K562 (cell line): ENCODE results near the gene DGCR6L. TPM values are rescaled to one million over a fixed set of nuclear protein-coding genes. Genes with fewer than 3 reads are reported as not detected.

Experiments used
- ATAC-seq: fragments of 200-7000 bp; cut with Tn5 transposase; 3 replicates; pipeline ENCODE4 v1.9.1; 2020; ENCODE audit warnings: moderate library complexity
- BruUV-seq: library from RNA; stranded (reverse); fragments of 400-500 nt; replicated peaks from 2 replicates; lab custom pipeline; 2021; lab: Mats Ljungman, UMichigan
- CTCF ChIA-PET: fragments of 300-600 bp; formaldehyde crosslinking; extraction: SDS; loops from one replicate; lab custom pipeline; 2021; ENCODE audit warnings: low intra/inter-chr PET ratio; lab: Yijun Ruan, JAX
- POLR2A ChIA-PET: fragments of 300-600, 350-650 bp; sonication (Branson Sonifier 250); formaldehyde crosslinking; extraction: SDS; loops from one replicate; lab custom pipeline; 2021; ENCODE audit warnings: antibody characterized with exemption, inconsistent platforms; lab: Yijun Ruan, JAX
- DNase-seq, 4 experiments: peaks; one replicate each; pipeline versions ENCODE4 v3.0.0 to v3.0.0-alpha.2; 2011 to 2018; ENCODE audit warnings: low spot score in 3 of 4, mixed read lengths in 3 of 4; ENCODE audit errors: extremely low read depth in 1 of 4
- FAIRE-seq: peaks from 2 replicates; lab custom pipeline; 2011; peaks lifted over from hg19 to GRCh38; lab: Jason Lieb, UNC
- H2AFZ ChIP-seq: 2 replicates; pipeline ENCODE4 v1.6.0; 2011; ENCODE audit warnings: low read depth, low read length, control low read depth, inconsistent platforms
- H3K27ac ChIP-seq: fragments of 200-600 bp; 3 replicates; pipeline ENCODE4 v1.8.0; 2011; ENCODE audit warnings: low read depth, mild to moderate bottlenecking, control low read depth, inconsistent platforms, low read length, moderate library complexity, mixed read lengths; ENCODE audit errors: extremely low read depth
- H3K27me3 ChIP-seq, 2 experiments: fragments of 300-600 bp in 1 of 2; 2 replicates in 1 of 2; 3 replicates in 1 of 2; pipeline versions ENCODE4 v1.6.0 to v1.8.0; 2011; ENCODE audit warnings: inconsistent platforms in 2 of 2, low read length in 2 of 2, mild to moderate bottlenecking in 1 of 2, mixed read lengths in 1 of 2, moderate library complexity in 1 of 2; ENCODE audit not compliant: control insufficient read depth in 2 of 2, insufficient read depth in 2 of 2
- H3K36me3 ChIP-seq: fragments of 300-600 bp; 3 replicates; pipeline ENCODE4 v1.8.0; 2011; ENCODE audit warnings: mild to moderate bottlenecking, low read length, inconsistent platforms; ENCODE audit not compliant: control insufficient read depth, insufficient read depth
- H3K4me1 ChIP-seq, 2 experiments: fragments of 200-600 bp in 1 of 2; replicated peaks in 1 of 2; 2 replicates in 1 of 2; 3 replicates in 1 of 2; pipeline versions ENCODE4 v1.5.1 to v1.8.0; 2011; ENCODE audit warnings: inconsistent platforms in 2 of 2, low read length in 2 of 2, mild to moderate bottlenecking in 1 of 2, mixed read lengths in 1 of 2, moderate library complexity in 1 of 2; ENCODE audit not compliant: control insufficient read depth in 2 of 2, insufficient read depth in 2 of 2
- H3K4me2 ChIP-seq: 2 replicates; pipeline ENCODE4 v1.6.1; 2011; ENCODE audit warnings: low read length, control low read depth, inconsistent platforms, mixed read lengths; ENCODE audit not compliant: insufficient read depth
- H3K4me3 ChIP-seq: fragments of 200-600 bp; sonication (generic), shearing (Covaris generic); 2 replicates; pipeline ENCODE4 v1.5.1; 2016; ENCODE audit warnings: control low read depth, inconsistent platforms
- H3K79me2 ChIP-seq: fragments of 200-600 bp; 3 replicates; pipeline ENCODE4 v1.8.0; 2011; ENCODE audit warnings: low read length, inconsistent platforms; ENCODE audit not compliant: control insufficient read depth, insufficient read depth
- H3K9ac ChIP-seq, 2 experiments: 2 replicates each; pipeline versions ENCODE4 v1.6.0 to v1.6.1; 2011; ENCODE audit warnings: low read depth in 2 of 2, low read length in 2 of 2, control low read depth in 1 of 2, inconsistent platforms in 1 of 2, mild to moderate bottlenecking in 1 of 2, mixed read lengths in 1 of 2; ENCODE audit not compliant: insufficient read depth in 1 of 2
- H3K9me1 ChIP-seq: one replicate; pipeline ENCODE4 v1.6.0; 2011; ENCODE audit warnings: inconsistent platforms, mild to moderate bottlenecking, low read length, moderate library complexity; ENCODE audit not compliant: control insufficient read depth, insufficient read depth
- H3K9me3 ChIP-seq: replicated peaks from 2 replicates; pipeline ENCODE4 v1.5.1; 2011; ENCODE audit warnings: low read depth, low read length, inconsistent platforms; ENCODE audit not compliant: control insufficient read depth, insufficient read depth
- H4K20me1 ChIP-seq: replicated peaks from 2 replicates; pipeline ENCODE4 v1.6.1; 2011; ENCODE audit warnings: low read length, inconsistent platforms, mixed read lengths; ENCODE audit not compliant: control insufficient read depth, insufficient read depth
- IRF2 ChIP-seq: sonication (generic); formaldehyde crosslinking; IDR thresholded peaks from 2 replicates; pipeline ENCODE4 v1.8.1; 2022; ENCODE audit warnings: mild to moderate bottlenecking, missing genetic modification reagents
- KDM4B ChIP-seq, 2 experiments: fragments of 450-650 bp in 1 of 2; sonication (generic) in 1 of 2; IDR thresholded peaks; 2 replicates each; pipeline ENCODE4 v1.6.1; 2016 to 2017; ENCODE audit warnings: borderline replicate concordance in 2 of 2, antibody characterized with exemption in 1 of 2, low read depth in 1 of 2, mild to moderate bottlenecking in 1 of 2
- MTF1 ChIP-seq: fragments of 250-450 bp; sonication (Bioruptor Pico); IDR thresholded peaks from 2 replicates; pipeline ENCODE4 v1.9.0; 2021; ENCODE audit warnings: moderate library complexity, mild to moderate bottlenecking, inconsistent platforms, borderline replicate concordance
- POLR2B ChIP-seq: fragments of 450-650 bp; IDR thresholded peaks from 2 replicates; pipeline ENCODE4 v1.6.1; 2018; ENCODE audit warnings: low read depth; ENCODE audit not compliant: partially characterized antibody
- SMC3 ChIP-seq: conservative IDR thresholded peaks from 2 replicates; pipeline ENCODE4 v1.6.1; 2011; ENCODE audit warnings: low read depth, low read length, improper control_type of control experiment; ENCODE audit not compliant: insufficient read depth
- TEAD4 ChIP-seq, 2 experiments: sonication (generic) in 1 of 2; formaldehyde crosslinking in 1 of 2; IDR thresholded peaks; 2 replicates each; pipeline versions ENCODE4 v1.6.1 to v1.8.0; 2012 to 2022; ENCODE audit warnings: borderline replicate concordance in 1 of 2, inconsistent platforms in 1 of 2, low read length in 1 of 2, mild to moderate bottlenecking in 1 of 2, missing genetic modification reagents in 1 of 2
- ZNF282 ChIP-seq: sonication (generic); formaldehyde crosslinking; IDR thresholded peaks from 2 replicates; pipeline ENCODE4 v1.8.1; 2023; ENCODE audit warnings: missing genetic modification reagents
- ZNF507 ChIP-seq: conservative IDR thresholded peaks from 2 replicates; pipeline ENCODE4 v1.6.1; 2017; ENCODE audit warnings: missing genetic modification characterization, missing compliant biosample characterization
- WGBS: fragments of 100-300 bp; shearing (Covaris generic); methylation state at CpG from one replicate; pipeline ENCODE4 v1.1.6; 2016; ENCODE audit warnings: low coverage, mixed read lengths; ENCODE audit not compliant: insufficient coverage; ENCODE audit errors: missing lambda C conversion rate; 5-methylcytosine and 5-hydroxymethylcytosine counted together
- in situ Hi-C: fragments of 300-500 bp; cut with MboI; formaldehyde crosslinking; loops from 4 replicates; pipeline ENCODE4 v1.15.0; 2018; ENCODE audit warnings: inconsistent platforms, mixed read lengths
- intact Hi-C: fragments of 100-400 bp; cut with micrococcal nuclease; formaldehyde crosslinking; loops from 2 replicates; pipeline ENCODE4 v1.14.2; 2022
- polyA plus RNA-seq, 8 experiments: library from polyadenylated mRNA; depleted of rRNA in 4 of 8; stranded (reverse) in 5 of 8; unstranded in 3 of 8; fragments of >200 nt; fragmentation: Nextera tagmentation in 2 of 8; fragmentation: Illumina TruSeq in 1 of 8; extraction: Ambion mirVana in 2 of 8; extraction: Trizol in 1 of 8; gene quantifications; 2 replicates each; pipeline versions ENCODE4 v1.2.1 to v1.2.3, GENCODE V29; 2011 to 2014; ENCODE audit warnings: inconsistent platforms in 1 of 8, missing spikeins in 1 of 8
- total RNA-seq, 7 experiments: library from RNA; depleted of rRNA in 6 of 7; stranded (reverse); fragments of >200 nt in 6 of 7; fragmentation: Illumina TruSeq in 2 of 7; extraction: Trizol in 2 of 7; gene quantifications; 2 replicates each; pipeline versions ENCODE4 v1.2.1 to v1.2.3, GENCODE V29; 2011 to 2021; ENCODE audit warnings: low replicate concordance in 1 of 7
- TF ChIP-seq, protein P1 (sequence below), 2 experiments: IDR thresholded peaks; 2 replicates each; pipeline ENCODE4 v1.6.1; 2012; ENCODE audit warnings: improper control_type of control experiment in 2 of 2, low read depth in 2 of 2, low read length in 2 of 2, borderline replicate concordance in 1 of 2
- TF ChIP-seq, protein P2 (sequence below): sonication (generic); formaldehyde crosslinking; IDR thresholded peaks from 2 replicates; pipeline ENCODE4 v1.8.1; 2022; ENCODE audit warnings: missing genetic modification reagents
- TF ChIP-seq, protein P3 (sequence below), 2 experiments: fragments of 200-800 bp in 1 of 2; sonication (Bioruptor generic) in 1 of 2; sonication (generic) in 1 of 2; formaldehyde crosslinking in 1 of 2; IDR thresholded peaks in 1 of 2; conservative IDR thresholded peaks in 1 of 2; 2 replicates each; pipeline versions ENCODE4 v1.5.0 to v1.6.1; 2016 to 2020; ENCODE audit warnings: missing compliant biosample characterization in 1 of 2, missing genetic modification characterization in 1 of 2, missing genetic modification reagents in 1 of 2
- TF ChIP-seq, protein P4 (sequence below), 3 experiments: IDR thresholded peaks in 2 of 3; conservative IDR thresholded peaks in 1 of 3; 2 replicates each; pipeline ENCODE4 v1.5.1; 2011 to 2012; ENCODE audit warnings: low read length in 3 of 3, mild to moderate bottlenecking in 3 of 3, control low read depth in 2 of 3, improper control_type of control experiment in 1 of 3, inconsistent platforms in 1 of 3, low read depth in 1 of 3, mixed read lengths in 1 of 3, moderate library complexity in 1 of 3; ENCODE audit not compliant: insufficient read depth in 2 of 3

DGCR6L gene
- total and polyA plus RNA-seq, 9 of the 15 experiments (the other 6 are each of a cell fraction or from before 2014, with no cell fraction given), result 3.6 to 151 (median 51.0) TPM

DNA sequence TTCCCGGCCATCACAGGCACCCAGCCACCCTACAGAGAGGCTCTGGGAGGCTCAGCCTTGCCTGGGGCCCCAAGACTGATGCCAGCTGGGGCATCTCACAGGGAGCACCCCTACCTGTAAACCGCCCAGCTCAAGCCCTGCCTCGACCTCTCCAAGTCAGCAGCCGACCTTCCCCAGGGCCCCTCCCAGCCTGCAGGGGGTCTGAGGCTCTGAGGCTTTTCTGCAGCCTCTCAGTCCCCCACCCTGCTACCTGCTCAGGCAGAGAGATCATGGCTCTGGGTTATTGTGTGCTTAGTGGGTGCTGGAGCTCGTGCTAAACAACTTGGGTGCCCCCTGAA lies 28.6 kb downstream of the DGCR6L start:
- Histone ChIP-seq H3K36me3 (no peaks in the 10 kb centered on the region), H3K27ac (no peak overlapping the region), H3K4me2 (no peak overlapping the region), H3K4me3 (no peak overlapping the region), H4K20me1 (peaks cover 39% of the 10 kb centered on the region), H3K9me3 (no peaks in the 10 kb centered on the region), H3K9ac (peak overlapping the region in 1 of 2 experiments; percentile 15; a peak in 1 of 4 replicates), H2AFZ (no peak overlapping the region), H3K4me1 (peaks cover 0 to 23% of the 10 kb centered on the region in 2 experiments; a peak in 2 of 5 replicates), H3K79me2 (no peaks in the 10 kb centered on the region), H3K27me3 (peaks cover 56 to 88% of the 10 kb centered on the region in 2 experiments), H3K9me1 (no peaks in the 10 kb centered on the region)
- BruUV-seq, result no TSS peak
- POLR2A ChIA-PET, result interaction anchor here (0.6 to 1.5 kb wide), 6 partner anchors 55 to 656 kb away, joined by 3 to 7 read pairs (median 4); no protein-coding TSS in a partner anchor
- CTCF ChIA-PET, result no interaction called here
- under 1% methylated on average over 5 of the region's 5 CpGs for WGBS
- in situ Hi-C loops, result loop anchor here (5.0 kb wide), 1 partner anchor 134 kb away; no protein-coding TSS in a partner anchor
- no peak for ATAC-seq
- intact Hi-C loops, result loop anchor here (10.0 kb wide), 1 partner anchor 316 kb away; no protein-coding TSS in a partner anchor
- DNase-seq, result no peak
- no peak for FAIRE-seq
- TF ChIP-seq SMC3, result 0 out of 2 replicates have a peak, but pooled peaks have one; percentile 5
- 0 out of 4 replicates have a peak, but pooled peaks of 1 of the 2 experiments have one; percentile 50 for TF ChIP-seq KDM4B (IDR thresholded peaks at IDR 0.05; ENCODE audit: borderline replicate concordance in 2 of 2, low read depth in 1 of 2)
- TF ChIP-seq IRF2 (CRISPR knock-in tag), result peak; percentile 7; the same call in 1 of the 2 replicates
- TF ChIP-seq ZNF507 (tag), result no peak
- TF ChIP-seq, protein P1, sequence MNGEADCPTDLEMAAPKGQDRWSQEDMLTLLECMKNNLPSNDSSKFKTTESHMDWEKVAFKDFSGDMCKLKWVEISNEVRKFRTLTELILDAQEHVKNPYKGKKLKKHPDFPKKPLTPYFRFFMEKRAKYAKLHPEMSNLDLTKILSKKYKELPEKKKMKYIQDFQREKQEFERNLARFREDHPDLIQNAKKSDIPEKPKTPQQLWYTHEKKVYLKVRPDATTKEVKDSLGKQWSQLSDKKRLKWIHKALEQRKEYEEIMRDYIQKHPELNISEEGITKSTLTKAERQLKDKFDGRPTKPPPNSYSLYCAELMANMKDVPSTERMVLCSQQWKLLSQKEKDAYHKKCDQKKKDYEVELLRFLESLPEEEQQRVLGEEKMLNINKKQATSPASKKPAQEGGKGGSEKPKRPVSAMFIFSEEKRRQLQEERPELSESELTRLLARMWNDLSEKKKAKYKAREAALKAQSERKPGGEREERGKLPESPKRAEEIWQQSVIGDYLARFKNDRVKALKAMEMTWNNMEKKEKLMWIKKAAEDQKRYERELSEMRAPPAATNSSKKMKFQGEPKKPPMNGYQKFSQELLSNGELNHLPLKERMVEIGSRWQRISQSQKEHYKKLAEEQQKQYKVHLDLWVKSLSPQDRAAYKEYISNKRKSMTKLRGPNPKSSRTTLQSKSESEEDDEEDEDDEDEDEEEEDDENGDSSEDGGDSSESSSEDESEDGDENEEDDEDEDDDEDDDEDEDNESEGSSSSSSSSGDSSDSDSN (IDR thresholded peaks at IDR 0.05; ENCODE audit: borderline replicate concordance in 1 of 2, low read depth in 2 of 2, low read length in 2 of 2), result peak in 1 of 2 experiments; percentile 13; a peak in 1 of 4 replicates
- TF ChIP-seq, protein P2, sequence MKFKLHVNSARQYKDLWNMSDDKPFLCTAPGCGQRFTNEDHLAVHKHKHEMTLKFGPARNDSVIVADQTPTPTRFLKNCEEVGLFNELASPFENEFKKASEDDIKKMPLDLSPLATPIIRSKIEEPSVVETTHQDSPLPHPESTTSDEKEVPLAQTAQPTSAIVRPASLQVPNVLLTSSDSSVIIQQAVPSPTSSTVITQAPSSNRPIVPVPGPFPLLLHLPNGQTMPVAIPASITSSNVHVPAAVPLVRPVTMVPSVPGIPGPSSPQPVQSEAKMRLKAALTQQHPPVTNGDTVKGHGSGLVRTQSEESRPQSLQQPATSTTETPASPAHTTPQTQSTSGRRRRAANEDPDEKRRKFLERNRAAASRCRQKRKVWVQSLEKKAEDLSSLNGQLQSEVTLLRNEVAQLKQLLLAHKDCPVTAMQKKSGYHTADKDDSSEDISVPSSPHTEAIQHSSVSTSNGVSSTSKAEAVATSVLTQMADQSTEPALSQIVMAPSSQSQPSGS (CRISPR knock-in tag), result peak; percentile 54; the same call in 1 of the 2 replicates
- TF ChIP-seq MTF1 (CRISPR knock-in tag), result 0 out of 2 replicates have a peak, but pooled peaks have one; percentile 12
- TF ChIP-seq TEAD4 (IDR thresholded peaks at IDR 0.05; ENCODE audit: low read length), result no peak
- peak; percentile 25; the same call in 1 of the 2 replicates for TF ChIP-seq TEAD4 (CRISPR knock-in tag; IDR thresholded peaks at IDR 0.05; ENCODE audit: borderline replicate concordance)
- no peak for TF ChIP-seq POLR2B
- TF ChIP-seq, protein P3, sequence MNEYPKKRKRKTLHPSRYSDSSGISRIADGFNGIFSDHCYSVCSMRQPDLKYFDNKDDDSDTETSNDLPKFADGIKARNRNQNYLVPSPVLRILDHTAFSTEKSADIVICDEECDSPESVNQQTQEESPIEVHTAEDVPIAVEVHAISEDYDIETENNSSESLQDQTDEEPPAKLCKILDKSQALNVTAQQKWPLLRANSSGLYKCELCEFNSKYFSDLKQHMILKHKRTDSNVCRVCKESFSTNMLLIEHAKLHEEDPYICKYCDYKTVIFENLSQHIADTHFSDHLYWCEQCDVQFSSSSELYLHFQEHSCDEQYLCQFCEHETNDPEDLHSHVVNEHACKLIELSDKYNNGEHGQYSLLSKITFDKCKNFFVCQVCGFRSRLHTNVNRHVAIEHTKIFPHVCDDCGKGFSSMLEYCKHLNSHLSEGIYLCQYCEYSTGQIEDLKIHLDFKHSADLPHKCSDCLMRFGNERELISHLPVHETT (CRISPR knock-in tag; conservative IDR thresholded peaks at IDR 0.05 in 1 of 2, IDR thresholded peaks at IDR 0.05 in 1 of 2), result peak in 1 of 2 experiments; percentile 84; a peak in 2 of 4 replicates
- TF ChIP-seq ZNF282 (CRISPR knock-in tag), result peak; percentile 63; the same call in 1 of the 2 replicates
- TF ChIP-seq, protein P4, sequence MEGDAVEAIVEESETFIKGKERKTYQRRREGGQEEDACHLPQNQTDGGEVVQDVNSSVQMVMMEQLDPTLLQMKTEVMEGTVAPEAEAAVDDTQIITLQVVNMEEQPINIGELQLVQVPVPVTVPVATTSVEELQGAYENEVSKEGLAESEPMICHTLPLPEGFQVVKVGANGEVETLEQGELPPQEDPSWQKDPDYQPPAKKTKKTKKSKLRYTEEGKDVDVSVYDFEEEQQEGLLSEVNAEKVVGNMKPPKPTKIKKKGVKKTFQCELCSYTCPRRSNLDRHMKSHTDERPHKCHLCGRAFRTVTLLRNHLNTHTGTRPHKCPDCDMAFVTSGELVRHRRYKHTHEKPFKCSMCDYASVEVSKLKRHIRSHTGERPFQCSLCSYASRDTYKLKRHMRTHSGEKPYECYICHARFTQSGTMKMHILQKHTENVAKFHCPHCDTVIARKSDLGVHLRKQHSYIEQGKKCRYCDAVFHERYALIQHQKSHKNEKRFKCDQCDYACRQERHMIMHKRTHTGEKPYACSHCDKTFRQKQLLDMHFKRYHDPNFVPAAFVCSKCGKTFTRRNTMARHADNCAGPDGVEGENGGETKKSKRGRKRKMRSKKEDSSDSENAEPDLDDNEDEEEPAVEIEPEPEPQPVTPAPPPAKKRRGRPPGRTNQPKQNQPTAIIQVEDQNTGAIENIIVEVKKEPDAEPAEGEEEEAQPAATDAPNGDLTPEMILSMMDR (IDR thresholded peaks at IDR 0.05 in 2 of 3, conservative IDR thresholded peaks at IDR 0.05 in 1 of 3; ENCODE audit: insufficient read depth in 2 of 3, low read depth in 1 of 3, low read length in 3 of 3), result 0 out of 6 replicates have a peak, but pooled peaks of 1 of the 3 experiments have one; percentile 0
